ENCODE results near the gene PHEX.

Gene PHEX

DNA sequence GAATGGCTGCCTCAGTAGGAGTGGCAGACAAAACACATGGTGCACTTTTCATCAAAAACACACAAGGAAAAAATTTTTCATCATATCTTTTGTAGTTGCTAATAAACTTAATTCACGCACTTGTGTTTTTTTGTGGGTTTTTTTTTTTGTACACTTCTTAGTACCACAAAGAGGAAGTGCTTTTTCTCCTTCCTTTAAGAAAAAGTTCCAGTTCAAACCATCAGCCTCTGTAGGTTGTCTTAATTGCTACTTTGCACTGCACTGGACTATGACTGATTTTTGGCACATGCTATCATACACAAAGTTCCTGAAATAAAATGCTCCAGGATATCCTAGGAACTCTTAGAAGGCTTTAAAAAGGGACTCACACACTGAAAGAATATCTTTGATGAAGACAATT is at the start of gene PHEX:
Gene PHEX (plus strand): TSS at position 242 of the 400 bp plus-strand sequence. CDS start 681 bp downstream, outside the sequence.
- no peak for DNase-seq (ENCODE audit: insufficient read length, low spot score)
- TF ChIP-seq, protein P1, sequence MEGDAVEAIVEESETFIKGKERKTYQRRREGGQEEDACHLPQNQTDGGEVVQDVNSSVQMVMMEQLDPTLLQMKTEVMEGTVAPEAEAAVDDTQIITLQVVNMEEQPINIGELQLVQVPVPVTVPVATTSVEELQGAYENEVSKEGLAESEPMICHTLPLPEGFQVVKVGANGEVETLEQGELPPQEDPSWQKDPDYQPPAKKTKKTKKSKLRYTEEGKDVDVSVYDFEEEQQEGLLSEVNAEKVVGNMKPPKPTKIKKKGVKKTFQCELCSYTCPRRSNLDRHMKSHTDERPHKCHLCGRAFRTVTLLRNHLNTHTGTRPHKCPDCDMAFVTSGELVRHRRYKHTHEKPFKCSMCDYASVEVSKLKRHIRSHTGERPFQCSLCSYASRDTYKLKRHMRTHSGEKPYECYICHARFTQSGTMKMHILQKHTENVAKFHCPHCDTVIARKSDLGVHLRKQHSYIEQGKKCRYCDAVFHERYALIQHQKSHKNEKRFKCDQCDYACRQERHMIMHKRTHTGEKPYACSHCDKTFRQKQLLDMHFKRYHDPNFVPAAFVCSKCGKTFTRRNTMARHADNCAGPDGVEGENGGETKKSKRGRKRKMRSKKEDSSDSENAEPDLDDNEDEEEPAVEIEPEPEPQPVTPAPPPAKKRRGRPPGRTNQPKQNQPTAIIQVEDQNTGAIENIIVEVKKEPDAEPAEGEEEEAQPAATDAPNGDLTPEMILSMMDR (IDR thresholded peaks at IDR 0.05; ENCODE audit: insufficient read depth, missing control alignments): no peak
- FAIRE-seq: no peak

DNA sequence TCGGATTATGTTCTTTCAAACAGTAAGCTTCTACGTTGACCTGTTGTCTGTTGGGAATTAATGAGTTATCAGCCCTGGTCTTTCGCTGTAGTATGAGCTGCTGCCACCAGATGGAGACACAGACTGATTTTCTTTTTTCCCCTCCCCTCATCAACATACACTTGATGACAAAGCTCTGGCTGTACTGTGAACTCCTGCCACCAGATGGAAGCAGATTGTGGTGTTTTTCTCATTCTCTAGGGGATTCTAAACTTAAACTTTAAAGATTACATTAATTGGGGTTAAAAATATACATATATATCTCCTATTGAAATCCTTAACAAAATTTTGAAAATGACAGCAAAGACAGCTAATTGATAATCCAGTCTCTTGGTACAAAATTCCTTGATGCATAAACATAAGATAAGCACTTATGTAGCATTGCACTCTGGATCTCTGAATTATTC is 46.8 kb upstream of the PHEX start:
- peak; percentile 96 for FAIRE-seq
- TF ChIP-seq, protein P1 (IDR thresholded peaks at IDR 0.05; ENCODE audit: insufficient read depth, missing control alignments): peak; percentile 80
- peak; percentile 31 for DNase-seq (ENCODE audit: insufficient read length, low spot score)

DNA sequence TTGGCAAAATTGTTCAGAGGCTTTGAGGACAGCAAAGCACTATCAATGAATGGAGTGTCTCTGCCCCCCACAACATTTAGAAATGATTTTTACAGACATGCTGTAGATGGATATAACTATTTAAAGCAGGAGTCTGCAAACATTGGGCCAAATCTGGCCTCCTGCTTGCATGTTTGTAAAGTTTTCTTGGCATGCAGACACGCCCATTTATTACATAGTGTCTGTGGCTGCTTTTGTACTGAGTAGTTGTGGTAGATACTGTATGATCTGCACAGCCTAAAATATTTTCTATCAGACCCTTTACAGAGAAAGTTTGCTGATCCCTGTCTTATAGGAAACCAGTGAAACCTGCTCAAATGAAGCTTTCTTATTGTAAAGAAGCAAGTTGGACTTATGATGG is 45.5 kb upstream of the PHEX start:
- no peak for FAIRE-seq

DNA sequence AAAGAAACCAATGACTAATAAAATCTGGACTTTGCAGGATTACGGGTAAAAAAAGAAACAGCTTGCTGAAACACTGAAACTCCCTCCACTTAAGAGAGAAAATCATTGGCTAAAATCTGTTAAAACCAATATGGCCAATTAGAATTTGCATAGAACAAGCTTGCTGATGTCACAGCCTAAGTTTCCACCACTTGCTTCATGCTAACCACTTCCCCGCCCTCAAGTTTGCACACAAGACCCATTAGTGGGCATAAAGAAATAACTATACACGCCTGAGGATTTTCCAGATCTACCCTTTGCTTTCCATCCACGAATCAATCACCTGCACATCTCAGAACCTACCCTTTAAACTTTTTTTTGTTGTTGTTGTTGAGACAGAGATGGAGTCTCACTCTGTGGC is 42.7 kb upstream of the PHEX start:
- DNase-seq (ENCODE audit: insufficient read length, low spot score): no peak
- TF ChIP-seq, protein P1 (IDR thresholded peaks at IDR 0.05; ENCODE audit: insufficient read depth, missing control alignments): no peak
- no peak for FAIRE-seq

More for the DNA sequence above, 45.5 kb upstream of the PHEX start:
- DNase-seq (ENCODE audit: insufficient read length, low spot score): no peak
- TF ChIP-seq, protein P1 (IDR thresholded peaks at IDR 0.05; ENCODE audit: insufficient read depth, missing control alignments): no peak

DNA sequence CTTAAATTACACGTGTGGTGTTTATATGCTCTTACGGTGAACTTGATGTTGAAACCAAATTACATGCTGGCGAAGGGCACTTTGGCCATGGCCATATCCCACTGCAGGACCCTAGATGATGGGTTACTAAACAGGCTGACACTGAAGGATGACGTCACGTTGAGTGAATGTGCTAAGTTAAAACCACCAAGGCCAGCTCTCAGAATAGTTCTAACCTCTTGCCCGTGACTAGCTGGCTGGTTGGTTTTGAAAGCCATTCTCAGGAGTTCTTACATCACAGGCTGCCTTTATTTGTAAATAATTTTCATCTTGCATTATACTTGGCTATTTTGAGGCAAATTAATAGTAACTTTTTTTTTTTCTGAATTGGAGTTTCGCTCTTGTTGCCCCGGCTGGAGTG is 41.3 kb upstream of the PHEX start:
- TF ChIP-seq, protein P1 (IDR thresholded peaks at IDR 0.05; ENCODE audit: insufficient read depth, missing control alignments): no peak
- DNase-seq (ENCODE audit: insufficient read length, low spot score) (no peak), FAIRE-seq (no peak)

DNA sequence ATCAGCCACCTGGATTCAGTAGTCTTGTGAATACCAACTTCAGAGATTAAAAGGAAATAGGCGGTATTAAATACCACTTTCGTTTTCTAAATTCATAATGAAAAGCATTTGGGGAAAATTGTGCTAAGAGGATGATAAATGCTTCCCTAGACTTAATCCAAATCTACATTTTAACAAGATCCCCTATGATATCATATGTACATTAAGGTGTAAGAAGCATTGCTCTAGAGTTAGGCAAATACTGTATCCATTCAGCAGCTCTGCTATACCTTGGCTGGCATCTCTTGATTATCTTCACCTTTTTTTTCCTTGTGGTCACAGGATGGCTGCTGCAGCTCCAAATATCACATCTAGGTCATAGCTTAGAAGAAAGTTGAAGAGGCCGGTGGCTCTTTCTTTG is 40.6 kb upstream of the PHEX start:
- FAIRE-seq: no peak
- TF ChIP-seq, protein P1 (IDR thresholded peaks at IDR 0.05; ENCODE audit: insufficient read depth, missing control alignments): no peak
- no peak for DNase-seq (ENCODE audit: insufficient read length, low spot score)

DNA sequence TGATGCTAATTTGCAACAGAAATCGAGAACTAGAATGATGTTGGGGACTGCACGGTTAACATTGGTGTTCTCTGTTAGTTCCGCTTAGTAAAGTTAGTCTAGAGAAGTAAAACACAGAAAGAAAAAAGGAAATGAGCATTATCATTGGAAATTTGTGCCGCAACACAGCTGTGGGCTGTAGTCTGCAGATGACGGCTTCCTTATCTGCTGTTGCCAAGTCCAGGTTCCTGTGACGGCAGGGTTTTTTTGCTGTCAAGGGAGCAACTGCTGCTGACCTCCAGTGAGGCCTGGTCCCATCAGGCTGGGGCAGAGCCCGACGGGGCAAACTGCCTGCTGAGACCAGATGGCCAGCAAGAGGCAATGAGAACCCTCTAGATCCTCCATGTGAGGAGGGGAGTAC is 38.9 kb upstream of the PHEX start:
- no peak for DNase-seq (ENCODE audit: insufficient read length, low spot score)
- no peak for FAIRE-seq
- TF ChIP-seq, protein P1 (IDR thresholded peaks at IDR 0.05; ENCODE audit: insufficient read depth, missing control alignments): no peak
